ENCODE data around the gene NAT9.

- TF ChIP-seq CTCF (IDR thresholded peaks at IDR 0.05; ENCODE audit: low read depth, low read length) (no peak), MAX (IDR thresholded peaks at IDR 0.05; ENCODE audit: low read depth, low read length) (no peak), POLR2A (IDR thresholded peaks at IDR 0.05; ENCODE audit: extremely low read depth, insufficient read length) (no peak)
These were observed 20.6 kb downstream of the NAT9 start for GRCh38 chr17:74755533-74755932.

All from NB4 (cell line).